Measurements from ENCODE around the gene RYR1.

DNA sequence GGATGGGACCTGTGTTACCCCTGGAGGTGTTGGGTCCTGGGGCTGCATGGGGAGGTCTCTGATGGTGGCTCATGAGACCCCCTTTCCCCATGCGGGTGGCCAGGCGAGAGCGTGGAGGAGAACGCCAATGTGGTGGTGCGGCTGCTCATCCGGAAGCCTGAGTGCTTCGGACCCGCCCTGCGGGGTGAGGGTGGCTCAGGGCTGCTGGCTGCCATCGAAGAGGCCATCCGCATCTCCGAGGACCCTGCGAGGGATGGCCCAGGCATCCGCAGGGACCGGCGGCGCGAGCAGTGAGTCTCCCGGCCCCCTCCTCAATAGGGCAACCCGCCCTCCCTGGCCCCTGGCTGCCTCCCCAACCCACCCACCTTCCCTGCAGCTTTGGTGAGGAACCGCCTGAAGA is 66.0 kb downstream of the RYR1 start:
- TF ChIP-seq, protein P1, sequence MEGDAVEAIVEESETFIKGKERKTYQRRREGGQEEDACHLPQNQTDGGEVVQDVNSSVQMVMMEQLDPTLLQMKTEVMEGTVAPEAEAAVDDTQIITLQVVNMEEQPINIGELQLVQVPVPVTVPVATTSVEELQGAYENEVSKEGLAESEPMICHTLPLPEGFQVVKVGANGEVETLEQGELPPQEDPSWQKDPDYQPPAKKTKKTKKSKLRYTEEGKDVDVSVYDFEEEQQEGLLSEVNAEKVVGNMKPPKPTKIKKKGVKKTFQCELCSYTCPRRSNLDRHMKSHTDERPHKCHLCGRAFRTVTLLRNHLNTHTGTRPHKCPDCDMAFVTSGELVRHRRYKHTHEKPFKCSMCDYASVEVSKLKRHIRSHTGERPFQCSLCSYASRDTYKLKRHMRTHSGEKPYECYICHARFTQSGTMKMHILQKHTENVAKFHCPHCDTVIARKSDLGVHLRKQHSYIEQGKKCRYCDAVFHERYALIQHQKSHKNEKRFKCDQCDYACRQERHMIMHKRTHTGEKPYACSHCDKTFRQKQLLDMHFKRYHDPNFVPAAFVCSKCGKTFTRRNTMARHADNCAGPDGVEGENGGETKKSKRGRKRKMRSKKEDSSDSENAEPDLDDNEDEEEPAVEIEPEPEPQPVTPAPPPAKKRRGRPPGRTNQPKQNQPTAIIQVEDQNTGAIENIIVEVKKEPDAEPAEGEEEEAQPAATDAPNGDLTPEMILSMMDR (IDR thresholded peaks at IDR 0.05): no peak
- no peak for TF ChIP-seq POLR2A (IDR thresholded peaks at IDR 0.05)
